Head of caudate nucleus (tissue), 42 donors: ENCODE data around the gene ETNPPL.
"Not testable (repeated sequence)": the region's sequence is repeated elsewhere in the genome, so short reads cannot be mapped to it uniquely, and the experiment has no call there.

ENCODE experiments used
- DNase-seq, 42 donors: peaks; one replicate each; pipeline versions ENCODE4 v3.0.0 to v3.0.0-alpha.2; 2020 to 2021; ENCODE audit warnings: mixed read lengths in 7 of 42
- intact Hi-C: fragments of 100-400 bp; cut with DNase I; formaldehyde crosslinking; loops from one replicate; pipeline ENCODE4 v1.15.0; 2022

The ETNPPL gene

GRCh38 chr4:108766058-108766457 is 3.2 kb upstream of the ETNPPL start:
- DNase-seq: no peak
- intact Hi-C loops: no loop called here

DNA sequence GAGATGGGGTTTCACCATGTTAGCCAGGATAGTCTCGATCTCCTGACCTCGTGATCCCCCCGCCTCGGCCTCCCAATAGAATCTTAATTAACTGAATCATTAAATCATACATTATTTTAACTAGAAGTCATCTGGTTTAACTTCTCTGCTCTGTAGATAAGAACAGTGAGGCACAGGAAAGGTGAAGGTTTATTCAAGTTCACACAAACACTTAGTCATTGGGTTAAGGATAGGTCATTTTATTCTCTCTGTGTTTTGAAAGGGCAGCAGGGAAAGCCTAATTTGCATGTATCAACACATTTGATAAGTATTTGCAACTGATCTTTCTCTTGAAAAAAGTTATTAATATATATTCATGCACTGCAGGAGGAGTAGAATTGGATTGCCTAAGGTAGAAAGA is 1.1 kb upstream of the ETNPPL start:
- DNase-seq: no peak
- intact Hi-C loops: no loop called here

DNA sequence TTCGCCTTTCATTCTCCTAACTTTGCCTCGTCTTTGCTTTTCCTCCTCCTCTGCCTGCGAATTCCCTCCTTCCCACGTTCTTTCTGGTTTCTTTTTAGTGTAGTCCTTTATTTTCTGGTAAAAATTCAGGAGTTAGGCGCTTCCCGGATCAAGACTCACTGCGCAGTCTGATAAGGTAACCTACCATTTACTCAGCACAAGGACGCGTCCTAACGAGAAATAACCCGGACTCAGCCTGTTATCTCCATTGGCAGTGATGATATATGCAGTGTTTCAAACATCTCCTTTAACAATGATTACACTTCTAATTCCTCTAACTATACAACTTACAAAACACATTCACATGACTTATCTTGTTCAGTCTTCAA is 357 bp upstream of the ETNPPL start:
- no peak for DNase-seq
- intact Hi-C loops: no loop called here

DNA sequence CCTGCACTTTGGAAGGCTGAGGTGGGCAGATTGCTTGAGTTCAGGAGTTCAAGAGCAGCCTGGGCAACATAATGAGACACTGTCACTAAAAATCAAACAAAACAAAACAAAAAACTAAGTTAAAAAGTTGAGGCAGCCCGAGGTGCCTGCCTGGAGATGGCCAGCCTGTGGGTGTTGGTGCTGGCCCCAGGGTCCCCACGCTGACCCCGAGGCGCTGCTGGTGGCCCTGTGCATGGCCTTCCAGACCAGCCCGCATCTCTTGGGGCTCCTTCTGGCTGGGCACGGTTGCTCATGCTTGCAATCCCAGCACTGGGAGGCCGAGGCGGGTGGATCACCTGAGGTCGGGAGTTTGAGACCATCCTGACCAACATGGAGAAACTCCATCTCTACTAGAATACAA is 4.4 kb downstream of the ETNPPL start:
- DNase-seq: no peak
- intact Hi-C loops: no loop called here

DNA sequence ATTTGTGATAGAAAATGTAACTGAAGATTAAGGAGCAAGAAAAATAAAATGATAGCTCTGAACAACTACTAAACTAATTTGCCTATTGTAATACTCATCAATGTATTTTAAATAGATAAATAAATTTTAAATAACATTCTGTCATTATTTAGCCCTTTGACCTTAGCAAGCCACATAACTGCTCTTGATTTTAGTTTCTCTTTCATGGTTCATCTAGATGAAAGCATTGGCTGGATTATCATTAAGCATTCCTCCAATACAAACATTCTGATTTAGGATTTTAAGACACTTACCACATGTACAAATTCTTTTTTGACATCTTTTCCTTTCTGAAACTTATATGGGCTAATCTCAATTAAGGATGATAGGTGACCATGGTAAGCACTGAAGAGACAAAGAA is 8.5 kb downstream of the ETNPPL start:
- intact Hi-C loops: no loop called here
- no peak for DNase-seq

GRCh38 chr4:108751321-108751720 is 11.5 kb downstream of the ETNPPL start:
- intact Hi-C loops: no loop called here
- no peak for DNase-seq

DNA sequence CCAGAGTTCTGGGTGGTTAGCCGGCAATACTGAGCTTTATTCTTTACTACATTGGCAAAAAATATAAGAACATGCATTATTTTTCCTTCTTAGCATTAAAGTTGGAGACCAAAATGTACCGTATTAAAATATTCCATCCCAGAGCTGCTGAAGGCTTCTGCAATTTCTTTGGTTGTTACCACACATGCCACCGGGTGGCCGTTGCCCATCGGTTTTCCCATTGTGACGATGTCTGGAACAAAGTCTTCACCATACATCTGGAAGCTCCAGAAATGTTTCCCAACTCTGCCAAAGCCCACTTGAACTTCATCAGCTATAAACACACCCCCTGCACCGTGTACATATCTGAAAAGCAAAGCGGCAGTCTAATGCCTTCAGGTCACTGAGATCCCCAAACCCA is 13.7 kb downstream of the ETNPPL start:
- intact Hi-C loops: no loop called here
- DNase-seq: no peak

- no peak for DNase-seq
- intact Hi-C loops: no loop called here
Measured at GRCh38 chr4:108746511-108746910, 16.3 kb downstream of the ETNPPL start.

GRCh38 chr4:108744307-108744706 is 18.5 kb downstream of the ETNPPL start:
- no peak for DNase-seq
- intact Hi-C loops: no loop called here

DNA sequence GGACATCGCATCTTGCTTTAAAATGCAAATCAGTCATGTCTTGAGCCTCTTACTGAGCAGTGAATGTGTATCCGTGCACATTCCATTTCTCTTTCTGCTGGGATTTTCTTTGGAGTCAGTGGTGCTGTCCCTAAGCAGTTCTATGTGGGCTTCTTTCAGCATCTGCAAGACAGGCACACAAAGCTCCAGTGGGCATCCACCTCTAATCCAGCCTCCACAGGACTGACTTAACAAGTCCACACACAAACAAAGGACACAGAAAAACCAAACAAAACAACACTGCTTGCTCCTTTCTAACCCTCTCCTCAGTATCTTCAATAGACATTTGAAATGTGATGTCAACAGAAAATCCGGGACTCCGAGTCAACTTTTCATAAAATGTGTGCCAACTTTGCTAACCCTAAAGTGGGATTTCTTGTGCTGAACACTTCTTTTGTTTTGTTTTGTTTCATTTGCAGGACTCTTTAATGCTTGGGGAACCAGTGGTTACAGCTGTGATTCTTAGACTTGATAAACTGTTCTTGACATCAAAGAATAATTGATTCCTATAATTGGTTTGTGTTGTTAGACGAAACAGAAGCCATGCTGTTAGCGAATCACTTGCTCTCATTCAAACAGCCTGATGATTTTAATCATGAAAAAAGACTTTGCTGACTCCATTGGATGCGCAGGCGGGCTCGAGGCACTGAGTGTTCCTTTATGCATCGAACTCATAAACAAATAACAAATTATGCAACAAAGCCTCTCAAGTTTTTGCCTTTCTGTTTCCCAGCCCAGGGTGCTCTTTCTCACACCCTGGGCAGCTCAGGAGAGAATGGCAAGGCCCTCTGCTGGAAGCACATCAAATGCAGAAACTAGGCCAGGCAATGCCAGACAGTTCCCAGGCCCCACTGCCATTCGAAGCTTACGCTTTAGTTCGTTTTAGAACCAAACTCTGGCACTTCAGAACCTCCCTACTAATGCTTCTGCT is 20.1 kb downstream of the ETNPPL start:
- intact Hi-C loops: no loop called here
- DNase-seq: peak in 39 of 42 donors; percentile 9 to 78 (median 53)

DNA sequence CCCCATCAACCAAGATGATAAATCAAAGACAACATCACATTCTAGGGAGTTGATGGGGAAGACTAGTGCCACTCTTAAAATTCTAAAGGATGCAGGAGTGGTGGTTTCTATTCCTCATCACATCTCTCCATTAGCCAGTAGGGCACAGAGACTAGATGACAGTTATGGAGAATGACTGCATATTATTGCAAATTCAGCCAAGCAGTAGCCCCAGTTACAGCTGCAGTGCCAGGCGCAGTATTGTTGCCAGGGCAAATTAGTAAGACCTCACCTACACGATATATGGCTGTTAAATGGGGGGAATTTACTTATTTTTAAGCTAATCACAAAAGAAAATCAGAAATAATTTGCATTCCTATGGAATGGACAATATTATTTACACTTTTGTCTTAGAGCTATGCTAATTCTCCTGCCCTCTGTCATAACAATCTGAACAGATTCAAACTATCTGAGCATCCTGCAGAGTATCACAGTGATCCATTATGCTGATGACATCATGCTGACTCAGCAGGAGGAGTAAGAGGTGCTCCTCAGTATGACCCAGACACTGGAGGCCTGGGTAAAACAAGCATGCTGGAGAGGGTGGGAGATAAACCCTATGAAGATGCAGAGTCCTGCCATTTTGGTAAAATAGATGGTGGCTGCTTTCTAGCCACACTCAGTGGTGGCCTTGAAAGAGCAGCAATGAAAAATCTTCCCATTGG is 24.7 kb downstream of the ETNPPL start:
- intact Hi-C loops: no loop called here
- DNase-seq: no peak

DNA sequence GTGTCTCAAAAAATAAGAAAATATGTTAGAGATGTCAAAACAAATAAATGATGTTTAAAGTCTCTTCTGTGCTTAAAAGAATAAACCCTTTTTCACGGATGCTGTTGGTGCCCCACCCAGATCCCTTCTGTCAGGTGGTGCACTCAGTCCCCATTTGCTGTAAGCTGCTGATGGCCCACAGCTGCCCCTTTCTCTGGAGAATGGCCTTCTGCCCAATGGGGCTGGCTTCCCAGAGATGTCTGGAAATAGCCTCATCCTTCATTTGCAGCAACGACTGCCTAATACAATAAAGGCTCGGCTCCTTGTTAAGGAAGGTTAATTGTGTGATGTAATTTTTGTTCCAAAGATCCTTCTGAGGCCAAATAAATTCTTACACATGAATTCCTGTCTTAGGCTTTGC is 31.8 kb downstream of the ETNPPL start:
- intact Hi-C loops: no loop called here
- DNase-seq: peak in 10 of 42 donors; percentile 7 to 67 (median 40)

DNA sequence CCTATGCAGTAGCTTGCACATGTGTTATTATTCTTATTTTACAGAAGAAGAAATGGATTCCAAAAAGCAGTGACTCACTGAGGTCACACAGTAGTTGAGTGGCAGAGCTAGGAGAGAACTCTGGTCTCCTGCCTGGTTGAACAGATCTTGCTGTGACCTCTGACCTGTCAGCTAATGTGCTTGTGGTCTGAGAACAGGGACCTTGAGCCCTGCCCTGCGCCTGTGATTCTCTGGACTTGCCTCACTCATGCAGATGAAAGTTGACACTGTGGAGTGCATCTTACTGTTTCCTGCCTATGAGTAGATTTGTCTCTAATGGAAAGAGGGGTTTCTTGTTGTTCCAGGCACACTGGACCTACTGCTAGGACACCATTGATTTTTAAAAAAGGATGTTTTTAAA is 32.3 kb downstream of the ETNPPL start:
- intact Hi-C loops: no loop called here
- no peak for DNase-seq

GRCh38 chr4:108729731-108730130 is 33.1 kb downstream of the ETNPPL start:
- intact Hi-C loops: no loop called here
- DNase-seq: no peak

- intact Hi-C loops: no loop called here
- DNase-seq: no peak
Measured at GRCh38 chr4:108725457-108725856, 37.4 kb downstream of the ETNPPL start.

DNA sequence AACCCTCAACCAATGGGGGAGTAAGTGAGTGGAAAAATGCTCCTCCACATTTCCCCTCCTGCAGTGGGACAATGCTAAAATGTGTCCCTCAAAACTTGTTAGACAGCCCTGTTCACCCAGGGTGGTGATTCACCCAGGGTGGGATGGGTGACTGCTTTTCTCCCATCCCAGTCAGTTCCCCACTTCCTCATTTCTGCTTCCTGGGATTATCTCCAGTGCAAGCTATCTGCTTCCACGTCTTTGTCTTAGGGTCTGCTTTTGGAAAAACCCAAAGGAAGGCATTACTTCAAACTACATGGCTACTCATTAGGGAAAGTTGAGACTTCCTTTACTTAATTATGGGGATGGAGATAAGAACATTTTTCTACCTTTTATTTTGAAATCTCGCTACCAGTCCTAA is 45.5 kb downstream of the ETNPPL start:
- intact Hi-C loops: no loop called here
- no peak for DNase-seq

GRCh38 chr4:108716340-108716739 is 46.5 kb downstream of the ETNPPL start:
- intact Hi-C loops: no loop called here

GRCh38 chr4:108714880-108715279 is 48.0 kb downstream of the ETNPPL start:
- intact Hi-C loops: no loop called here
- no peak for DNase-seq

More at GRCh38 chr4:108716340-108716739, 46.5 kb downstream of the ETNPPL start:
- DNase-seq: no peak

DNA sequence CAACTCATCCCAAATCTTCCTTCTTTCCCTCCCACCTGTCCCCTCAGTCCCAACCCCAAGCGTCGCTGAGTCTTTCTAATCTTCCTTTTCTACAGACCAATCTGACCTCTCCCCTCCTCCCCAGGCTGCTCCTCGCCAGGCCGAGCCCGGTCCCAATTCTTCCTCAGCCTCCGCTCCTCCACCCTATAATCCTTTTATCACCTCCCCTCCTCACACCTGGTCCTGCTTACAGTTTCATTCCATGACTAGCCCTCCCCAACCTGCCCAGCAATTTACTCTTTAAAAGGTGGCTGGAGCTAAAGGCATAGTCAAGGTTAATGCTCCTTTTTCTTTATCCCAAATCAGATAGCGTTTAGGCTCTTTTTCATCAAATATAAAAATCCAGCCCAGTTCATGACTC is 52.3 kb downstream of the ETNPPL start:
- intact Hi-C loops, DNase-seq: not testable (repeated sequence)

GRCh38 chr4:108709722-108710121 is 53.1 kb downstream of the ETNPPL start:
- peak in 12 of 42 donors; percentile 5 to 50 (median 22) for DNase-seq
- intact Hi-C loops: no loop called here

- intact Hi-C loops: no loop called here
- DNase-seq: no peak
Measured at GRCh38 chr4:108709234-108709633, 53.6 kb downstream of the ETNPPL start.
